Measurements from ENCODE around the gene ANHX.
"Not testable (repeated sequence)": the region's sequence is repeated elsewhere in the genome, so short reads cannot be mapped to it uniquely, and the experiment has no call there.

Gene ANHX

DNA sequence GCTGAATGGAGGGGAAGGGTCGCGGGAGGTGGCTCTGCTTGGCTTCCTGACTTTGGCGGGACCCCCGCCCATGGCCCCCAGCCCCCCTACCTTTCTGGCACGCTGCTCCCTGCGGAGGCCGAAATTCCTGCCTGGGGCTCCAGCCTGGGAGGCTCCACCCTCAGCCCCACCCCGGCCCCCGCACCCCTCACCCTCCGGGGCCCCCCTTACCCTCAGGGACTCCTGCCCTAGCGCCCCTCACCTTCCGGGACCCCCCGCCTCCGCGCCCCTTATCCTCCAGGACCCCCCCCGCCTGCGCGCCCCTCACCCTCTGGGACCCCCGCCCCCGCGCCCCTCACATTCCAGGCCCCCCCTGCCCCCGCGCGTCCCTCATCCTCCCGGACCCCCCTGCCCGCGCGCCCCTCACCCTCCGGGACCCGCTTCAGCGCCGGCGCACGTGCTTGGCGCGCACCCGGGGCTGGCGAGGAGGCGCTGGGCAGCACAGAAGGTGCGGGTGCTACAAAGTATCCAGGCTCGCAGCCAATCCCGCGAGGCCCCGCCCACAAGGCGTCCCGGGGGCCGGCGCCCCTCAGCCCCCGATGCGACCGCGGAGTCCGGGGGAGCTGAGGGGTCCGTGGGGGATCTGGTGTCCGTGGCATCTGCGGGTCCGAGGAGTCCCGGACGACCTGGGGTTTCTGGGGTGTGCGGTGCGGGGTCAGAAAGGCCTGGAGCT lies at the start of gene ANHX:
TSS of gene ANHX (minus strand) at position 477 of the 712 bp plus-strand sequence. CDS start 1,521 bp downstream, outside the sequence.
- Histone ChIP-seq H3K36me3 (ENCODE audit: insufficient read depth, low read length) (no peaks in the 10 kb centered on the region), H2AFZ (ENCODE audit: low read length, unreplicated experiment) (no peak within 1 kb of the TSS), H3K79me2 (ENCODE audit: control insufficient read depth, insufficient read depth, low read length, unreplicated experiment) (no peaks in the 10 kb centered on the region), H3K27me3 (ENCODE audit: insufficient read depth, low read length) (no peaks in the 10 kb centered on the region), H3K27ac (ENCODE audit: low read depth, low read length) (no peak within 1 kb of the TSS), H3K4me3 (ENCODE audit: low read depth, low read length) (no peak within 1 kb of the TSS), H3K4me1 (ENCODE audit: control insufficient read depth, insufficient read depth, low read length, unreplicated experiment) (no peaks in the 10 kb centered on the region)

DNA sequence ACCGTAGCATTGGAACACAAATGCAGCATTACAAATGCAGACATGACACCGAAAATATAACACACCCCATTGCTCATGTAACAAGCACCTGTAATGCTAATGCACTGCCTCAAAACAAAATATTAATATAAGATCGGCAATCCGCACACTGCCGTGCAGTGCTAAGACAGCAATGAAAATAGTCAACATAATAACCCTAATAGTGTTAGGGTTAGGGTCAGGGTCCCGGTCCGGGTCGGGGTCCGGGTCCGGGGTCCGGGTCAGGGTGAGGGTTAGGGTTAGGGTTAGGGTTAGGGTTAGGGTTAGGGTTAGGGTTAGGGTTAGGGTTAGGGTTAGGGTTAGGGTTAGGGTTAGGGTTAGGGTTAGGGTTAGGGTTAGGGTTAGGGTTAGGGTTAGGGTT lies 29.0 kb upstream of the ANHX start:
- H3K27ac ChIP-seq (ENCODE audit: low read depth, low read length); H3K4me1 ChIP-seq (ENCODE audit: control insufficient read depth, insufficient read depth, low read length, unreplicated experiment); H2AFZ ChIP-seq (ENCODE audit: low read length, unreplicated experiment); H3K36me3 ChIP-seq (ENCODE audit: insufficient read depth, low read length); H3K27me3 ChIP-seq (ENCODE audit: insufficient read depth, low read length); H3K4me3 ChIP-seq (ENCODE audit: low read depth, low read length); H3K79me2 ChIP-seq (ENCODE audit: control insufficient read depth, insufficient read depth, low read length, unreplicated experiment): not testable (repeated sequence)

DNA sequence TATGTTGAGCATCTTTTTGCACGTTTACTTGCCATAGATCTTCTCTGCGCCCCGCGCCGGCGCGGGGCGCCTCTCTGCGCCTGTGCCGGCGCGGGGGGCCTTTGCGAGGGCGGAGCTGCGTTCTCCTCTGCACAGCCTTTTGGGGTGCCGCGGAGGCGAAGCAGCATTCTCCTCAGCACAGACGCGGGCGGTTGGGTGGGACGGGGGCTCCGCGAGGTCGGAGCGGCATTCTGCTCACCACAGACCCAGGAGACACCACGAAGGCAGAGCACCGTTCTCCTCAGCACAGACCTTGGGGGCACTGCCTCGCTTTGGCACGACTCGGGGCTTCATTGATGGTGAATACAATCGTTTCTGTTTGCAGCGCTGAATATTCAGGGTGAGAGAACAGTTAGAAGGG lies 28.5 kb upstream of the ANHX start:
- H3K36me3 ChIP-seq (ENCODE audit: insufficient read depth, low read length), result no peaks in the 10 kb centered on the region
- no peaks in the 10 kb centered on the region for H3K4me1 ChIP-seq (ENCODE audit: control insufficient read depth, insufficient read depth, low read length, unreplicated experiment)
- no peak overlapping the region for H3K27ac ChIP-seq (ENCODE audit: low read depth, low read length)
- H3K79me2 ChIP-seq (ENCODE audit: control insufficient read depth, insufficient read depth, low read length, unreplicated experiment), result no peaks in the 10 kb centered on the region
- no peaks in the 10 kb centered on the region for H3K27me3 ChIP-seq (ENCODE audit: insufficient read depth, low read length)
- no peak overlapping the region for H2AFZ ChIP-seq (ENCODE audit: low read length, unreplicated experiment)
- H3K4me3 ChIP-seq (ENCODE audit: low read depth, low read length), result no peak overlapping the region

DNA sequence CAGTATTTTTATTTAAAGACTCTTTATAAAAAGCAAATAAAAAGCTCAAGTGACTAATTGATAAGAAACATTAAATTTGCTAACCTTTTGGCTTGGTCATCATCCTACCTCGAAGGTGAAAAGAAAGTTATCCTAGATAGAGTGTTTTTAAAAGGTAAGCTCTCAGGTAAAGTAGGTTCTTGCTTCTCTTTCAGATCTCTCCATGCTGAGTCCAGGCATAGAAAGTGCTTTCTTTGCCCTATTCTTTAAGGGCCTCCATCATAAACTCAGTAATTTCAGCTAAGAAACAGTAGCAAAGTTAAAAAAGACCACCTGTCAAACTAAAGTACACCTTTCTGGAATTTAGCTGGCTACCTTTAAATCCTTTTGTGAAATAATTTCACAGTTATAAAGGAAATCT lies 20.6 kb upstream of the ANHX start:
- no peaks in the 10 kb centered on the region for H3K4me1 ChIP-seq (ENCODE audit: control insufficient read depth, insufficient read depth, low read length, unreplicated experiment)
- no peak overlapping the region for H3K27ac ChIP-seq (ENCODE audit: low read depth, low read length)
- no peaks in the 10 kb centered on the region for H3K36me3 ChIP-seq (ENCODE audit: insufficient read depth, low read length)
- no peak overlapping the region for H3K4me3 ChIP-seq (ENCODE audit: low read depth, low read length)
- H2AFZ ChIP-seq (ENCODE audit: low read length, unreplicated experiment), result no peak overlapping the region
- no peaks in the 10 kb centered on the region for H3K79me2 ChIP-seq (ENCODE audit: control insufficient read depth, insufficient read depth, low read length, unreplicated experiment)
- H3K27me3 ChIP-seq (ENCODE audit: insufficient read depth, low read length), result no peaks in the 10 kb centered on the region

DNA sequence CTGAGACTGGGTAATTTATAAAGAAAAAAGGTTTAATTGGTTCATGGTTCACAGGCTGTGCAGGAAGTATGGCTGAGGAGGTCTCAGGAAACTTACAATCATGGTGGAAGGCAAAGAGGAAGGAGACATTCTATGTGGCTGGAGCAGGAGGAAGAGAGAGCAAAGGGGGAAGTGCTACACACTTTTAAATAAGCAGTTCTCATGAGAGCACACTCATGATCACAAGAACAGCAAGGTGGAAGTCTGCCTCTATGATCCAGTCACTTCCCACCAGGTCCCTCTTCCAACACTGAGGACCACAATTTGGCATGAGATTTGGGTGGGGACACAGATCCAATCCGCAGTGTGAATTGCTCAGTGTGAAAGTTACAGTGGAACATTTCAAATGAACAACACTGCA lies 20.2 kb upstream of the ANHX start:
- not testable (repeated sequence) for H2AFZ ChIP-seq (ENCODE audit: low read length, unreplicated experiment); H3K27ac ChIP-seq (ENCODE audit: low read depth, low read length); H3K4me1 ChIP-seq (ENCODE audit: control insufficient read depth, insufficient read depth, low read length, unreplicated experiment); H3K79me2 ChIP-seq (ENCODE audit: control insufficient read depth, insufficient read depth, low read length, unreplicated experiment); H3K27me3 ChIP-seq (ENCODE audit: insufficient read depth, low read length); H3K4me3 ChIP-seq (ENCODE audit: low read depth, low read length); H3K36me3 ChIP-seq (ENCODE audit: insufficient read depth, low read length)

DNA sequence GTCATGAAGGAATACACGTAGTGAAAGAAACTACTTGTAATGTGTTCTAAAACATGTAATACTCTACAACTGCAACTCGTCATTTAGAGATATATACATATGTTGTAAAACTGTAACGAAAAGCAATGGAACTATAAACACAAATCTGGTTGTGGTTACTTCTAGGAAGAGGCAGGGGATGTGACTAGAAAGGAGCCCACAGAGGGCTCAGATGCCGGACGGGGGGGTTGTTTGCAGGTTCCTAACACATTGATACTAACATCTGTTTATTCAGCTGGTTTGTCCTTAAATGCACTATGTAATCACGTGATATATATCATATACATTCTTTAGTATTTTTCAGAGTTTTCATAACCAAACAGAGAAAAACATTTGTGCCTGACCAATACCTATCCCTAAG lies 16.1 kb upstream of the ANHX start:
- Histone ChIP-seq H3K4me3 (ENCODE audit: low read depth, low read length) (no peak overlapping the region), H3K36me3 (ENCODE audit: insufficient read depth, low read length) (no peaks in the 10 kb centered on the region), H3K27me3 (ENCODE audit: insufficient read depth, low read length) (no peaks in the 10 kb centered on the region), H2AFZ (ENCODE audit: low read length, unreplicated experiment) (no peak overlapping the region), H3K4me1 (ENCODE audit: control insufficient read depth, insufficient read depth, low read length, unreplicated experiment) (no peaks in the 10 kb centered on the region), H3K79me2 (ENCODE audit: control insufficient read depth, insufficient read depth, low read length, unreplicated experiment) (no peaks in the 10 kb centered on the region), H3K27ac (ENCODE audit: low read depth, low read length) (no peak overlapping the region)

DNA sequence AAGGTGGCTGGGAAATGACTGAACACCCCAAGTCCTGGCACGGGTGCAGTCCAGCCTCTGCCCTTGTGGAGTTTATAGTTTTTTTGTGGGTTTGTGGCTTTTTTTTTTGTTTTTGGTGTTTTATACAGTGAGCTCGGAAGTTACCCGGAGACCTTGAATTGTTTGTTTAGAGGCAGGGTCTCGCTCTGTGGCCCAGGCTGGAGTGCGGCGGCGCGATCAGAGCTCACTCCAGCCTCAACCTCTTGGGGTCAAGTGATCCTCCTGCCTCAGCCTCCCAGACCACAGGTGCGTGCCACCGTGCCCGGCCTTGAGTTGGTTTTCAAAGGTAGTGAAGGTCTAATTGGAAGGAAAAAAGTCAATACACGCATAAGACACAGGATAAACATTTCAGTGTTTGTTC lies 879 bp upstream of the ANHX start:
- Histone ChIP-seq H3K79me2 (ENCODE audit: control insufficient read depth, insufficient read depth, low read length, unreplicated experiment) (no peaks in the 10 kb centered on the region), H3K4me1 (ENCODE audit: control insufficient read depth, insufficient read depth, low read length, unreplicated experiment) (no peaks in the 10 kb centered on the region), H3K36me3 (ENCODE audit: insufficient read depth, low read length) (no peaks in the 10 kb centered on the region), H3K27me3 (ENCODE audit: insufficient read depth, low read length) (no peaks in the 10 kb centered on the region), H2AFZ (ENCODE audit: low read length, unreplicated experiment) (no peak overlapping the region), H3K4me3 (ENCODE audit: low read depth, low read length) (no peak overlapping the region), H3K27ac (ENCODE audit: low read depth, low read length) (no peak overlapping the region)

DNA sequence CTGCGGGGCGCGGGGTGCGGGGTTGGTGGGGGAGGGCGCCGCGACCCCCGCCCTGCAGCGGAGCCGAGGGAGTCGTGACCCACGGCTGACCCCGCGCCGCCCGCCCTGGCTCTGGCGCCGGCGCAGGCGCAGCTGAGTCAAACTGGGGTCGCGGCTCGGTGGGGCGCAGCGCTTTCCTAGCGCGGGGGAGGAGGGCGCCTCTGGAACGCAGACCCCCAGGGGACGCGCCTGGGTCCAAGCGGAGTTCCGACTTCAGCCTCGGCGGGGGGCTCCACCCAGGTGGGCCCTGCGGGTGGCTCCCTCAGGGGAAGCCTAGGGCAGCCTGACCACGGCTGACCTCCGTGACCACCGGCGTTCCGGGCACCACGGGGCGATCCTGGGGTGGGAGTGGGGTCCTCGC lies 467 bp upstream of the ANHX start:
- Histone ChIP-seq H3K4me3 (ENCODE audit: low read depth, low read length) (no peak overlapping the region), H2AFZ (ENCODE audit: low read length, unreplicated experiment) (no peak overlapping the region), H3K4me1 (ENCODE audit: control insufficient read depth, insufficient read depth, low read length, unreplicated experiment) (no peaks in the 10 kb centered on the region), H3K27me3 (ENCODE audit: insufficient read depth, low read length) (no peaks in the 10 kb centered on the region), H3K27ac (ENCODE audit: low read depth, low read length) (no peak overlapping the region), H3K79me2 (ENCODE audit: control insufficient read depth, insufficient read depth, low read length, unreplicated experiment) (no peaks in the 10 kb centered on the region), H3K36me3 (ENCODE audit: insufficient read depth, low read length) (no peaks in the 10 kb centered on the region)

DNA sequence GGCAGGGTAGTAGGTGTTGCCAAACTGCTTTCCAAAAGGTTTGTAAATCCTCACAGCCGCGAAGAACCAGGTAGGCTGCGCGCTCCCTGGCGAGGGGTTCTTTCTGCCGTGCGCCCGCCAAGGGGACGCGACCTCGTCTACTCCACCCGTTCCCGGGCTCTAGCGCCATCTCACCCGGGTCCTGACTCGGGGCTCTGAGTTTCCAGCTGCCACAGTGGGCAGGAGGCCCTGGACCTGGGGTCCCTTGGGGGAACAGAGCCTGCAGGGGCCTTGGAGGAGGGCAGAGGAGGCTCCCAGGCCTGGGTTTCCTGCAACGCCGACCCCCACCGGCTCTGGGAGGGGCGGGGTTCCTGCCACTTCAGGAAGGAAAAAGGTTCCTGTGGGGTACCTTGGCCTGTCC lies 706 bp downstream of the ANHX start:
- H3K36me3 ChIP-seq (ENCODE audit: insufficient read depth, low read length), result no peaks in the 10 kb centered on the region
- H3K27ac ChIP-seq (ENCODE audit: low read depth, low read length), result no peak overlapping the region
- H3K4me3 ChIP-seq (ENCODE audit: low read depth, low read length), result no peak overlapping the region
- H3K27me3 ChIP-seq (ENCODE audit: insufficient read depth, low read length), result no peaks in the 10 kb centered on the region
- no peak overlapping the region for H2AFZ ChIP-seq (ENCODE audit: low read length, unreplicated experiment)
- H3K4me1 ChIP-seq (ENCODE audit: control insufficient read depth, insufficient read depth, low read length, unreplicated experiment), result no peaks in the 10 kb centered on the region
- no peaks in the 10 kb centered on the region for H3K79me2 ChIP-seq (ENCODE audit: control insufficient read depth, insufficient read depth, low read length, unreplicated experiment)

DNA sequence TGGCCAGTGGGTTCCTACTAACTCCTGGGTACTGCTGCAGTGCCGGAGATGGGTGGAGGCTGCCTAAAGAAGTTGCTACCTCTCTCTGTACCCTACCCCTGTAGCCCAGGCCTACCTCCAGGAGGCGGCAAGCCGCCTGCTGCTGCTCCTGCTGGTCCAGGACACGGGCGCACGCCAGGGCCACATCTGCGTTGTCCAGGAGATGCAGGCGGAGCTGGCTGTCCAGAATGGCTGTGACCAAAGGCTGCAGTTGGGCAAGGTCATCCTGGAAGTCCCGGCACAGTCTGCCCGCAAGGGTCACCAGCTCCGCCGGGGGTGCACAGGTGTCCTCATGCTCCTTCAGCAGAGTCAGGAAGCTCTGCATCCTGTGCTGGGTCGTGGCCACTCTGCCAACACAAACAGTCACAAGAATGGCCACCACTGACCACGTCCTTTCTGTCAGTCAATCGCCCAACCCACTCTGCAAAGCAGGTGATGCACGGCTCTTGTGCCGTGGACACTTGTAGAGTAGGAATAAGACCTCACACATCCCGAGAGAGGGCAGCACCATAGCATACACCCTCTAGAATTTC lies 1.6 kb downstream of the ANHX start:
- no peaks in the 10 kb centered on the region for H3K79me2 ChIP-seq (ENCODE audit: control insufficient read depth, insufficient read depth, low read length, unreplicated experiment)
- H2AFZ ChIP-seq (ENCODE audit: low read length, unreplicated experiment), result no peak overlapping the region
- H3K4me3 ChIP-seq (ENCODE audit: low read depth, low read length), result no peak overlapping the region

DNA sequence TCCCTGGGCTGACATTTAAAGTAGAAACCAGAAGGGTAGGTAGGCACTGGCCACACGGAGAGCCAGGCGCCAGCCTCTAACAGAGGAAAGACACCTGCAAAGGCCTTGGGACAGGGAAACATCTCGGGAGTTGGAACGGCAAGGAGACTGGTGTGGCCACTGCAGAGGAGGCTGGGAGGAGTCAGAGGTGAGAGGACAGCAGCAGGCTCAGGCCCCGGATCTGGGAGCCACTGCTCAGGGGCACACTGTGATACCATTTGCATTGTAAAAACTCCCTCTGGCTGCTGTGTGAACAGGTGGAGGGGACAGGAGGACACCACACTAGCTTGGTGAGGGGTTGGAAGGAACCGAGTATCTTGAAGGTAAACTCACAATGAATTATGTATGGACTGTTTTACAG lies 2.7 kb downstream of the ANHX start:
- no peaks in the 10 kb centered on the region for H3K79me2 ChIP-seq (ENCODE audit: control insufficient read depth, insufficient read depth, low read length, unreplicated experiment)
- no peaks in the 10 kb centered on the region for H3K36me3 ChIP-seq (ENCODE audit: insufficient read depth, low read length)
- no peaks in the 10 kb centered on the region for H3K27me3 ChIP-seq (ENCODE audit: insufficient read depth, low read length)
- H3K27ac ChIP-seq (ENCODE audit: low read depth, low read length), result no peak overlapping the region
- H2AFZ ChIP-seq (ENCODE audit: low read length, unreplicated experiment), result no peak overlapping the region
- no peak overlapping the region for H3K4me3 ChIP-seq (ENCODE audit: low read depth, low read length)
- no peaks in the 10 kb centered on the region for H3K4me1 ChIP-seq (ENCODE audit: control insufficient read depth, insufficient read depth, low read length, unreplicated experiment)

More for the DNA sequence above, 1.6 kb downstream of the ANHX start:
- H3K4me1 ChIP-seq (ENCODE audit: control insufficient read depth, insufficient read depth, low read length, unreplicated experiment), result no peaks in the 10 kb centered on the region
- no peaks in the 10 kb centered on the region for H3K27me3 ChIP-seq (ENCODE audit: insufficient read depth, low read length)
- H3K36me3 ChIP-seq (ENCODE audit: insufficient read depth, low read length), result no peaks in the 10 kb centered on the region
- H3K27ac ChIP-seq (ENCODE audit: low read depth, low read length), result no peak overlapping the region

All from ACC112 (cell line).